Measurements from ENCODE around the gene ART5. TPM values are rescaled to one million over a fixed set of nuclear protein-coding genes. Genes with fewer than 3 reads are reported as not detected.

The ART5 gene
- total and polyA plus RNA-seq, 2 donors from 2014 or later = 2.8 TPM; not detected in 1

DNA sequence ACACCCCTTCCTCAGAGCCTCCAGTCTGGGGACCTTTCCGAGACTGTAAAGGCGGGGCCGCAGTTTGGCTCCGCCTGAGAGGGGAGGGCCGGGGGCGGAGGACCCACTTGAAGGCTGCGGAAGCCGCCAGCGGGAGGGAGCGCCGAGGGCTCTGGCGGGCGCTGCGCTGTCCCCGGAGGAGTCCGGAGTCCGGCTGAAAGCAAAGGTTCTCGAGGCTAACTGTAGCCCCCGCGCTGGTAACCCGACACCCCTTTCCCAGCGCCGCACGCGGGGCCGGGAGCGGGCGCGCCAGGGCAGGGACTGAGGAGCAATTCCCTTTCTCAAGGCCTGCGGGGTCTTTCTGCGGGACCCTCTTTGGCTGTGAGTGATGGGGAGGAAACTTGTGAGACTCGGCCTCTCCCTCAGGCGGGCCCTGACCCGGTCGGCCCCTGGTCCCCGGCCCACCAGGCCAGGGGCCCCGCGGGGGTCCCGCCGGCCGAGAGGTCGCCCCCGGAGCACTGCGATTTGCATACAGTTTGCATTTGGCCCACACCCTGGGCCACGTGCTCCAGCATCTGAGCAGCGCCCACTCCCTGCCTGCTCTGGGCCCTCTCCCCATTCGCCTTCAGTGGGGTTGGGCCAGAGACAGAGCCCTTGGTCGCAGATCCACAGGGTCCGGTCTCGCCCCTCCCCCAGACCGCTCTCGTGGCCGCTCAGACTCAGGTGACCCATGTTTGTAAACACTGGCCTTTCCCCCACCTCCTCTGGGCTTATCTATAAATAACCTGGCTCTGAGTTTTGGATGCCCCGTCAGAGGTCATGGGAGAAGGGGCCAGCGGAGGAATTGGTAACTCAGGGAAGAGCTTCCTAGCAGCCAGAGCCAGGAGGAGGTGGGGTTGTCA lies 519 bp upstream of the ART5 start:
- no peaks in the 10 kb centered on the region for H3K27me3 ChIP-seq (ENCODE audit: control insufficient read depth, insufficient read depth, low read length)
- no peaks in the 10 kb centered on the region for H3K36me3 ChIP-seq (ENCODE audit: control insufficient read depth in 2 of 3, insufficient read depth in 3 of 3, low read length in 3 of 3)
- H3K27ac ChIP-seq (ENCODE audit: low read depth in 2 of 2, low read length in 2 of 2) = no peak overlapping the region
- TF ChIP-seq CTCF (IDR thresholded peaks at IDR 0.05; ENCODE audit: borderline replicate concordance, extremely low read depth, insufficient read depth) = no peak
- DNase-seq (peak; percentile 91 to 96 (median 94)), FAIRE-seq (no peak)
- peaks cover 0 to 9% (median 6%) of the 10 kb centered on the region in 3 donors for H3K4me1 ChIP-seq (ENCODE audit: control insufficient read depth in 2 of 3, insufficient read depth in 2 of 3, low read depth in 1 of 3, low read length in 3 of 3)
- intact Hi-C loops (cut with DNase I) = no loop called here
- peak overlapping the region in 2 of 3 donors; percentile 31 to 61 for H3K9ac ChIP-seq (ENCODE audit: low read length in 3 of 3)
- H3K9me3 ChIP-seq (ENCODE audit: control insufficient read depth in 2 of 3, insufficient read depth in 1 of 3, low read length in 3 of 3) = no peaks in the 10 kb centered on the region
- H3K4me3 ChIP-seq (ENCODE audit: low read length in 3 of 3) = peak overlapping the region; percentile 28 to 58 (median 28)

GRCh38 chr11:3641191-3641590 lies 601 bp downstream of the ART5 start:
- no peaks in the 10 kb centered on the region for H3K9me3 ChIP-seq (ENCODE audit: control insufficient read depth in 2 of 3, insufficient read depth in 1 of 3, low read length in 3 of 3)
- H3K4me3 ChIP-seq (ENCODE audit: low read length in 3 of 3) = no peak overlapping the region
- peaks cover 0 to 9% (median 6%) of the 10 kb centered on the region in 3 donors for H3K4me1 ChIP-seq (ENCODE audit: control insufficient read depth in 2 of 3, insufficient read depth in 2 of 3, low read depth in 1 of 3, low read length in 3 of 3)

DNA sequence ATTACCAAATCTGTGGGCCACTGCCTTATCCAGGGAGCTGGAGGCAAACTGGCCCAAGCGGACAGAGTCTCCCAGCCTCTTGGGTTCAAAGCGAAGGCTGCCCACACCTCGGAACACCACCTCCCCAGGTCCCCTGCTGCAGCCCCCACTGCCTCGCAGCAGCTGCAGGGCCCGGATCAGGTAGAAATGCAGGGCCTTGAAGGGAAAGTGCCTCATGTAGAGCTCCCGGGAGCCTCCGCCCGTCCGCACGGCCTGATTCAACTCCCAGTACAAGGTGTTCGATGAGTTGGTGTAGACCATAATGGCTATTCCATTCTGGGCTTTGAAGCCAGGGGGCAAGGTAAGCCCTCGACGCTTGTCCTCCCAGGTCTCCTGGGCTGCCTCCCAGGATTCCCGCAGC lies 2.0 kb downstream of the ART5 start:
- DNase-seq = no peak
- H3K36me3 ChIP-seq (ENCODE audit: control insufficient read depth in 2 of 3, insufficient read depth in 3 of 3, low read length in 3 of 3) = no peaks in the 10 kb centered on the region
- no peak overlapping the region for H3K9ac ChIP-seq (ENCODE audit: low read length in 3 of 3)
- intact Hi-C loops (cut with DNase I) = no loop called here
- no peaks in the 10 kb centered on the region for H3K9me3 ChIP-seq (ENCODE audit: control insufficient read depth in 2 of 3, insufficient read depth in 1 of 3, low read length in 3 of 3)
- FAIRE-seq = no peak
- H3K27ac ChIP-seq (ENCODE audit: low read depth in 2 of 2, low read length in 2 of 2) = no peak overlapping the region
- no peaks in the 10 kb centered on the region for H3K27me3 ChIP-seq (ENCODE audit: control insufficient read depth, insufficient read depth, low read length)
- no peak for TF ChIP-seq CTCF (IDR thresholded peaks at IDR 0.05; ENCODE audit: borderline replicate concordance, extremely low read depth, insufficient read depth)
- peaks cover 0 to 9% (median 6%) of the 10 kb centered on the region in 3 donors for H3K4me1 ChIP-seq (ENCODE audit: control insufficient read depth in 2 of 3, insufficient read depth in 2 of 3, low read depth in 1 of 3, low read length in 3 of 3)
- no peak overlapping the region for H3K4me3 ChIP-seq (ENCODE audit: low read length in 3 of 3)

More at GRCh38 chr11:3641191-3641590, 601 bp downstream of the ART5 start:
- Histone ChIP-seq H3K27ac (ENCODE audit: low read depth in 2 of 2, low read length in 2 of 2) (no peak overlapping the region), H3K27me3 (ENCODE audit: control insufficient read depth, insufficient read depth, low read length) (no peaks in the 10 kb centered on the region), H3K36me3 (ENCODE audit: control insufficient read depth in 2 of 3, insufficient read depth in 3 of 3, low read length in 3 of 3) (no peaks in the 10 kb centered on the region), H3K9ac (ENCODE audit: low read length in 3 of 3) (no peak overlapping the region)
- FAIRE-seq (no peak), DNase-seq (no peak)
- intact Hi-C loops (cut with DNase I) = no loop called here
- TF ChIP-seq CTCF (IDR thresholded peaks at IDR 0.05; ENCODE audit: borderline replicate concordance, extremely low read depth, insufficient read depth) = no peak

Data from kidney (tissue), 14 donors.